ENCODE measurements around the gene BTBD6. TPM values are rescaled to one million over a fixed set of nuclear protein-coding genes. Genes with fewer than 3 reads are reported as not detected.

BTBD6 gene
- total RNA-seq, 1 donor from 2014 or later, result 31.9 TPM

GRCh38 chr14:105253329-105253682 lies 5.0 kb downstream of the BTBD6 start:
- Mint-ChIP-seq H3K4me3 (ENCODE audit: low read depth) (no peak overlapping the region), H3K36me3 (ENCODE audit: insufficient read depth) (peaks cover 9% of the 10 kb centered on the region), H3K4me1 (ENCODE audit: low read depth) (no peaks in the 10 kb centered on the region), H3K9me3 (ENCODE audit: low read depth) (no peaks in the 10 kb centered on the region), H3K27ac (no peak overlapping the region), H3K27me3 (no peaks in the 10 kb centered on the region)
- no peak for TF ChIP-seq CTCF (IDR thresholded peaks at IDR 0.05; ENCODE audit: unreplicated experiment)
- DNase-seq (ENCODE audit: low spot score, unreplicated experiment), result no peak

- H3K4me1 Mint-ChIP-seq (ENCODE audit: low read depth), result peaks cover 1% of the 10 kb centered on the region
- DNase-seq (ENCODE audit: low spot score, unreplicated experiment), result no peak
- no peaks in the 10 kb centered on the region for H3K9me3 Mint-ChIP-seq (ENCODE audit: low read depth)
- no peak overlapping the region for H3K27ac Mint-ChIP-seq
- peaks cover 6% of the 10 kb centered on the region for H3K36me3 Mint-ChIP-seq (ENCODE audit: insufficient read depth)
- no peaks in the 10 kb centered on the region for H3K27me3 Mint-ChIP-seq
- H3K4me3 Mint-ChIP-seq (ENCODE audit: low read depth), result no peak overlapping the region
- no peak for TF ChIP-seq CTCF (IDR thresholded peaks at IDR 0.05; ENCODE audit: unreplicated experiment)
Observed at GRCh38 chr14:105255021-105255507, 6.7 kb downstream of the BTBD6 start.

GRCh38 chr14:105256292-105256960 lies 8.1 kb downstream of the BTBD6 start:
- no peaks in the 10 kb centered on the region for H3K9me3 Mint-ChIP-seq (ENCODE audit: low read depth)
- TF ChIP-seq CTCF (IDR thresholded peaks at IDR 0.05; ENCODE audit: unreplicated experiment), result no peak
- H3K36me3 Mint-ChIP-seq (ENCODE audit: insufficient read depth), result no peaks in the 10 kb centered on the region
- H3K4me1 Mint-ChIP-seq (ENCODE audit: low read depth), result peaks cover 1% of the 10 kb centered on the region
- H3K27me3 Mint-ChIP-seq, result no peaks in the 10 kb centered on the region
- DNase-seq (ENCODE audit: low spot score, unreplicated experiment), result no peak
- no peak overlapping the region for H3K4me3 Mint-ChIP-seq (ENCODE audit: low read depth)
- no peak overlapping the region for H3K27ac Mint-ChIP-seq

GRCh38 chr14:105257464-105257863 lies 9.1 kb downstream of the BTBD6 start:
- H3K4me3 Mint-ChIP-seq (ENCODE audit: low read depth), result no peak overlapping the region
- H3K36me3 Mint-ChIP-seq (ENCODE audit: insufficient read depth), result no peaks in the 10 kb centered on the region
- H3K27me3 Mint-ChIP-seq, result no peaks in the 10 kb centered on the region
- no peaks in the 10 kb centered on the region for H3K9me3 Mint-ChIP-seq (ENCODE audit: low read depth)
- peaks cover 1% of the 10 kb centered on the region for H3K4me1 Mint-ChIP-seq (ENCODE audit: low read depth)
- no peak overlapping the region for H3K27ac Mint-ChIP-seq
- TF ChIP-seq CTCF (IDR thresholded peaks at IDR 0.05; ENCODE audit: unreplicated experiment), result no peak
- no peak for DNase-seq (ENCODE audit: low spot score, unreplicated experiment)

GRCh38 chr14:105258846-105259245 lies 10.5 kb downstream of the BTBD6 start:
- Mint-ChIP-seq H3K9me3 (ENCODE audit: low read depth) (no peaks in the 10 kb centered on the region), H3K27me3 (no peaks in the 10 kb centered on the region), H3K4me1 (ENCODE audit: low read depth) (peaks cover 1% of the 10 kb centered on the region), H3K27ac (no peak overlapping the region), H3K36me3 (ENCODE audit: insufficient read depth) (peaks cover 1% of the 10 kb centered on the region), H3K4me3 (ENCODE audit: low read depth) (no peak overlapping the region)
- DNase-seq (ENCODE audit: low spot score, unreplicated experiment), result no peak
- TF ChIP-seq CTCF (IDR thresholded peaks at IDR 0.05; ENCODE audit: unreplicated experiment), result no peak

All from progenitor cell of endocrine pancreas (in vitro differentiated cells).